GM18858 (cell line): Measurements from ENCODE around the gene PUM1.
"Not testable (repeated sequence)": the region's sequence is repeated elsewhere in the genome, so short reads cannot be mapped to it uniquely, and the experiment has no call there.

ENCODE experiments used
- ATAC-seq: cut with Tn5 transposase; IDR thresholded peaks from one replicate; pipeline ENCODE4 v1.9.1; 2021; ENCODE audit not compliant: unreplicated experiment

Gene PUM1

GRCh38 chr1:31065310-31066217, at the start of gene PUM1:
PUM1 (minus strand) TSS chr1:31065717; CDS start chr1:31059566, 6,151 bp downstream.
- peak; percentile 83 for ATAC-seq

- ATAC-seq: no peak
Measured at GRCh38 chr1:31112266-31112935, 46.9 kb upstream of the PUM1 start.

- ATAC-seq: no peak
Measured at GRCh38 chr1:31111290-31111951, 45.9 kb upstream of the PUM1 start.

- no peak for ATAC-seq
Measured at GRCh38 chr1:31110846-31111245, 45.3 kb upstream of the PUM1 start.

DNA sequence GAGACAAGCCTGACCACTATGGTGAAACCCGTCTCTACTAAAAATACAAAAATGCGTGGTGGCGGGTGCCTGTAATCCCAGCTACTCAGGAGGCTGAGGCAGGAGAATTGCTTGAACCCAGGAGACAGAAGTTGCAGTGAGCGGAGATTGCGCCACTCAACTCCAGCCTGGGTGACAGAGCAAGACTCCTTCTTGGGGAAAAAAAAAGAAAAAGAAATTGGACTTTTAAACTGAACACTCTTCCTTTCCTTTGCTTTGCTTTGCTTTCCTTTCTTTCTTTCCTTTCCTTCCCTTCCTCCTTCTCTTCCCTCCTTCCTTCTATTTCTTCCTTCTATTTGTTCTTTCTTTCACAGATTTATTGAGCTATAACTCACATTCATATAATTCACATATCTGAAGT, 43.3 kb upstream of the PUM1 start:
- ATAC-seq: no peak

GRCh38 chr1:31105646-31106045, 40.1 kb upstream of the PUM1 start:
- no peak for ATAC-seq

- ATAC-seq: no peak
Measured at GRCh38 chr1:31102501-31102950, 37.0 kb upstream of the PUM1 start.

DNA sequence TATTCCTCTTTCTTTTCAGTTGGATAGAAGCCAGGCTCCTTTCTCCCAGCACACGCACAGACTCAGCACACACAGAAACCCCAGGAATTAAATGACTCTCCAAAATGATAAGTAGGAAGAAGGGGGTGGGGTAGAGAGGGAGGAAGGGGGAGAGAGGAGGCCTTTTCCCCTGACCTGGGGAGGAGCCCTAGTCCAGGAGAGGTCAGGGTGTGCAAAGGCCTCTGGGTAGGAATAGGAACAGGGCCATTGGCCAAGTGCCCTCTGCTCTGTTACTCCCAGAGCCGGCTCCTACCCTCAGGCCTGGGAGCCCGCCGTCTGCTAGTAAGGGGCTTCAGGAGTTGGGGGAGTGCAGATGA, 35.6 kb upstream of the PUM1 start:
- ATAC-seq: no peak

DNA sequence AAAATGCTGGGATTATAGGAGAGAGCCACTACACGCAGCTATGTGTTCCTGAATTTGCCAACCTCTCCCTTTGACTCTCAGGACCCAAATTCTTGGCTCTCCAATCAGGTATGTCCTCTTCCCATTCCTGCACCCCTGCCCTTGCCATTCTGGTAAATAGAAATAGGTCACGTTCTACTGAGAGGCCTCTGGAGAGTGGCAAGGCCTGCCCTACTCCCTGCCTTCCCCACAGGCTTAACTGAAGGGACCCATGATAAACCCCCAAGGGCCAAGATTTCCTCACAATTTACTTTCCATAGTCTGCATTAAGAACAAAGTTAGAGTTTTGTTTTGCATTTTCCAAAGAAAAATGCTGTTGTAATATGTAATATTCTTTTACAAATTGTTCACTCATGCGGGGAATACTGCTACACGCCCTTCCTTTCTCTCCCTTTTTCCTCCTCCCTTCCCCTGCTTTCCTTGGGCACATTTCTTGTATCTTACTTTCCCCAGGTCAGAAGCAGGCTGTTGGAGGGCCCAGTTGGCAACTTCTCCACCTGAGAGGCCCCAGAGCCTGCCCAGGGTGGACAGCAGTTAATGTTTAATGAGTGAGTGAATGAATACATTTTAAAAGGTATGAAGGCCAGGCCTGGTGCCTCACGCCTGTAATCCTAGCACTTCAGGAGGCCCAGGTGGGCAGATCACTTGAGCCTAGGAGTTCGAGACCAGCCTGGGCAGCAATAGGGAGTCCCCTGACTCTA, 33.9 kb upstream of the PUM1 start:
- no peak for ATAC-seq

GRCh38 chr1:31095985-31096384, 30.5 kb upstream of the PUM1 start:
- no peak for ATAC-seq

DNA sequence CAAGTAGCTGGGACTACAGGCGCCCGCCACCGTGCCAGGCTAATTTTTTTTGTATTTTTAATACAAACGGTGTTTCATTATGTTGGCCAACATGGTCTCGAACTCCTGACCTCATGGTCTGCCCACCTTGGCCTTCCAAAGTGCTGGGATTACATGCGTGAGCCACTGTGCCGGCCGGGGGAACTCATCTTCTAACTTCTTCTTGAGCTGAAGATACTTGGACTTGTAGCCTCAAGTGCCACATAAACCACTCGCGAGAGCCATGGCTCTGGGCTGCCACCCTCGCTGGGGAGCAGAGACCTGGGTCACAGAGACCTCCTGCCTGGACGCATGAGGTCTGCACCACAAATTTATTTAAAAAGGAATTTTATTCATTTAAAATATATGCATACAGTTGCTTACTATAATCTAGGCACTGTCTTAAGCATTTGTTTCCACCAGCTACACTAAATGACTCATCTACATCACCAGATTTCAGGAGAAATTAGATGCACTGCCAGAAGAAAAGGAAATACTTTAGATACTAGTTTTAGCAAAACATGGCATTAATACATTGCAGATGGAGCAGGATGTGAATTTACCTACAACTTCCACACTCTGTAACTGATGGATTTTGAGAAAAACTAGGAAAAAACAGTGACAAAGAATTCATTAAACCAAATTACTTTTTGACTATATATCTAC, 29.9 kb upstream of the PUM1 start:
- no peak for ATAC-seq

- not testable (repeated sequence) for ATAC-seq
Measured at GRCh38 chr1:31088081-31088480, 22.6 kb upstream of the PUM1 start.

DNA sequence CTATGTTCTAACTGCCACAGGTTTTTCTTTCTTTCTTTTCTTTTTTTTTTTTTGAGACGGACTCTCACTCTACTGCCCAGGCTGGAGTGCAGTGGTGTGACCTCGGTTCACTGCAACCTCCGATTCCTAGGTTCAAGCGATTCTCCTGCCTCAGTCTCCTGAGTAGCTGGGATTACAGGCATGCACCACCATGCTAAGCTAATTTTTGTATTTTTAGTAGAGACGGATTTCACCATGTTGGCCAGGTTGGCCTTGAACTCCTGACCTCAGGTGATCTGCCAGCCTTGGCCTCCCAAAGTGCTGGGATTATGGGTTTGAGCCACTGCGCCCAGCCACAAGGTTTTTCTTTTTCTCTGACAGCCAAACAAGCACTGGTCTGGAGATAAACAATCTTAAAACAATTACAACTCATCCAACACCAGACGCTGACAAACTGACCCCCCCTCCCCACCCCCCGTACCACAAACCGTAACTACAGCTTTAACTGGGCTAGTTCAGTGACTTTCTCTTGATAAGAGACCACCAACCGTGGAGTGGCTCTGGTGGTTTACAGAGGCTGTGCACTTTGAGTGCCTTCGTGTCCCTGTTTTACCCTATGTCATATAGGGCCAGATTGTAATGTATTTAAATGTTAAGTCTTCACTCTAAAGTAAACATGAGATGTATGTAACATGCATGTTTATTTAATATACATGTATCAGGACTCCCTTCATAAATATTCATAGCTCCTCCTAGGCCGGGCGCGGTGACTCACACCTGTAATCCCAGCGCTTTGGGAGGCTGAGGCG, 19.5 kb upstream of the PUM1 start:
- no peak for ATAC-seq

- ATAC-seq: no peak
Measured at GRCh38 chr1:31082385-31082784, 16.9 kb upstream of the PUM1 start.

- ATAC-seq: no peak
Measured at GRCh38 chr1:31073044-31073443, 7.5 kb upstream of the PUM1 start.

- no peak for ATAC-seq
Measured at GRCh38 chr1:31072304-31072746, 6.8 kb upstream of the PUM1 start.

- ATAC-seq: no peak
Measured at GRCh38 chr1:31069392-31069791, 3.9 kb upstream of the PUM1 start.

GRCh38 chr1:31064718-31065309, 703 bp downstream of the PUM1 start:
- ATAC-seq: no peak

DNA sequence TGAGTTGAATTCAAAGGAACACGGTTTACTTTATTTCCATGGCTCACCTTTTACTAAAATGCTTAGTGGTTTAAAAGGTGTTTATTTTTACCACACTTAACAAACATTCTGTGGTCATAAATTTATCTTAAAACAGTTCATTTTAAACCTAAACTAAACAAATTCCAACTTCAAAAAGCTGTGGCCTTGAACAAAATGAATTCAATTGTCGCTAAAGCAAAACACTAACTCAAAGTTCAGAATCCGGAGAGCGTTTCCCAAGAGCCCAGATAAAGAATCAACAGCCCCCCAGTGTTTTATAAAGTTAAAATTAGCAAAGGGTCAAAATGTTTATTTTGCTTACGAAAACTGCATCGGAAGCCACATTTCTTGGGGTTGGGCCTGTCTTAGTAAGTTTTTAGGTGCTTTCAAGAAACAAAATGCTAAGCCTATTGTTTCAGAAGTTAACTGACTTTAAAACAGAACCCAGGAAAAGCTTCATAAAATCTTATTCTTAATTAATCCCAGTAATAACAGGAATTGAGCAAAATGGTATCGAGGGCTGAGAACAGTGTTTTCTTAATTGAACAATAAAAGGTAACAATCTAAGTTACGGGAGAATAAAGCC, 1.3 kb downstream of the PUM1 start:
- no peak for ATAC-seq
